ENCODE measurements around the gene MRPS33. TPM values are rescaled to one million over a fixed set of nuclear protein-coding genes. Genes with fewer than 3 reads are reported as not detected.

MRPS33 gene
- total and polyA plus RNA-seq, 10 of the 15 experiments (the other 5 are each of a cell fraction or from before 2014, with no cell fraction given) = 48.4 to 372 (median 124) TPM

DNA sequence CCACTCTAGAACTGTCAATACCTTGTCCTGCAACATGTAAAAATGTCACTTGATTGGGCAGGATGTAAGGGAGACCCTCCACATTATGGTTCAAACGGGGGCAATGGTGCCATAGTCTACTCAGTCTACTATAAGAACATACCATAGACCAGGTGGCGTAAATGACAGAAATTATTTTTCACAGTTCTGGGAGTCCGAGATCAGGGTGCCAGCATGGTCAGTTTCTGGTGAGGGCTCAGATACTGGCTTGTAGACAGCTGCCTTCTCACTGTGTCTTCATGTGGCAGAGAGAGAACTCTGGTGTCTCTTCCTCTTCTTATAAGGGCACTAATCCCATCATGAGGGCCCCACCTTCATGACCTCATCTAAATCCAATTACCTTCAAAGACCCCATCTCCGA lies 40.4 kb upstream of the MRPS33 start:
- CTCF ChIA-PET = no interaction called here
- POLR2A ChIA-PET = no interaction called here
- Histone ChIP-seq H3K27ac (ENCODE audit: control insufficient read depth, insufficient read depth) (no peak overlapping the region), H3K9me3 (replicated peaks; ENCODE audit: control insufficient read depth, insufficient read depth, low read length) (no peaks in the 10 kb centered on the region; the same call in 2 of the 3 replicates), H3K79me2 (ENCODE audit: control insufficient read depth, insufficient read depth, low read length) (no peaks in the 10 kb centered on the region), H3K4me2 (ENCODE audit: control insufficient read depth, insufficient read depth) (no peak overlapping the region), H3K27me3 (replicated peaks in 1 of 2; ENCODE audit: control insufficient read depth in 2 of 2, insufficient read depth in 2 of 2, low read length in 1 of 2) (no peaks in the 10 kb centered on the region), H2AFZ (ENCODE audit: control insufficient read depth, low read depth, low read length) (no peak overlapping the region), H3K36me3 (ENCODE audit: control insufficient read depth in 2 of 2, insufficient read depth in 2 of 2, low read length in 1 of 2) (no peaks in the 10 kb centered on the region), H3K9ac (ENCODE audit: control insufficient read depth, insufficient read depth, low read length) (no peak overlapping the region), H3K4me3 (no peak overlapping the region), H3K4me1 (ENCODE audit: control insufficient read depth, insufficient read depth, low read length) (no peaks in the 10 kb centered on the region), H4K20me1 (ENCODE audit: control insufficient read depth, insufficient read depth) (no peaks in the 10 kb centered on the region)
- BruUV-seq (replicated peaks) = no TSS peak
- SMC1A ChIA-PET (ENCODE audit: uncharacterized antibody, unreplicated experiment) = no interaction called here
- DNase-seq (ENCODE audit: low read depth, low spot score) (no peak), ATAC-seq (no peak), FAIRE-seq (no peak)
- 35% methylated on average over 4 of the region's 4 CpGs for WGBS (ENCODE audit: insufficient coverage, insufficient replicate concordance, low lambda C conversion rate, missing lambda C conversion rate)
- in situ Hi-C loops (cut with MboI) (no loop called here), intact Hi-C loops (cut with micrococcal nuclease; ENCODE audit: unreplicated experiment) (no loop called here)
- TF ChIP-seq, protein P1, sequence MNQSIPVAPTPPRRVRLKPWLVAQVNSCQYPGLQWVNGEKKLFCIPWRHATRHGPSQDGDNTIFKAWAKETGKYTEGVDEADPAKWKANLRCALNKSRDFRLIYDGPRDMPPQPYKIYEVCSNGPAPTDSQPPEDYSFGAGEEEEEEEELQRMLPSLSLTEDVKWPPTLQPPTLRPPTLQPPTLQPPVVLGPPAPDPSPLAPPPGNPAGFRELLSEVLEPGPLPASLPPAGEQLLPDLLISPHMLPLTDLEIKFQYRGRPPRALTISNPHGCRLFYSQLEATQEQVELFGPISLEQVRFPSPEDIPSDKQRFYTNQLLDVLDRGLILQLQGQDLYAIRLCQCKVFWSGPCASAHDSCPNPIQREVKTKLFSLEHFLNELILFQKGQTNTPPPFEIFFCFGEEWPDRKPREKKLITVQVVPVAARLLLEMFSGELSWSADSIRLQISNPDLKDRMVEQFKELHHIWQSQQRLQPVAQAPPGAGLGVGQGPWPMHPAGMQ (IDR thresholded peaks at IDR 0.05; ENCODE audit: borderline replicate concordance) = no peak
- TF ChIP-seq LARP7 (IDR thresholded peaks at IDR 0.05) (no peak), BCL11A (IDR thresholded peaks at IDR 0.05; ENCODE audit: low read depth, low read length) (no peak), MYB (IDR thresholded peaks at IDR 0.05; ENCODE audit: borderline replicate concordance, low read depth, low read length) (no peak), RELA (IDR thresholded peaks at IDR 0.05; ENCODE audit: borderline replicate concordance, partially characterized antibody) (no peak), NFIC (IDR thresholded peaks at IDR 0.05; ENCODE audit: low read depth, low read length) (no peak)
- TF ChIP-seq, protein P2, sequence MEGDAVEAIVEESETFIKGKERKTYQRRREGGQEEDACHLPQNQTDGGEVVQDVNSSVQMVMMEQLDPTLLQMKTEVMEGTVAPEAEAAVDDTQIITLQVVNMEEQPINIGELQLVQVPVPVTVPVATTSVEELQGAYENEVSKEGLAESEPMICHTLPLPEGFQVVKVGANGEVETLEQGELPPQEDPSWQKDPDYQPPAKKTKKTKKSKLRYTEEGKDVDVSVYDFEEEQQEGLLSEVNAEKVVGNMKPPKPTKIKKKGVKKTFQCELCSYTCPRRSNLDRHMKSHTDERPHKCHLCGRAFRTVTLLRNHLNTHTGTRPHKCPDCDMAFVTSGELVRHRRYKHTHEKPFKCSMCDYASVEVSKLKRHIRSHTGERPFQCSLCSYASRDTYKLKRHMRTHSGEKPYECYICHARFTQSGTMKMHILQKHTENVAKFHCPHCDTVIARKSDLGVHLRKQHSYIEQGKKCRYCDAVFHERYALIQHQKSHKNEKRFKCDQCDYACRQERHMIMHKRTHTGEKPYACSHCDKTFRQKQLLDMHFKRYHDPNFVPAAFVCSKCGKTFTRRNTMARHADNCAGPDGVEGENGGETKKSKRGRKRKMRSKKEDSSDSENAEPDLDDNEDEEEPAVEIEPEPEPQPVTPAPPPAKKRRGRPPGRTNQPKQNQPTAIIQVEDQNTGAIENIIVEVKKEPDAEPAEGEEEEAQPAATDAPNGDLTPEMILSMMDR (IDR thresholded peaks at IDR 0.05 in 2 of 3, conservative IDR thresholded peaks at IDR 0.05 in 1 of 3; ENCODE audit: control insufficient read depth in 2 of 3, extremely low read depth in 1 of 3, insufficient read depth in 1 of 3, low read depth in 3 of 3, low read length in 3 of 3) = no peak
- TF ChIP-seq, protein P3, sequence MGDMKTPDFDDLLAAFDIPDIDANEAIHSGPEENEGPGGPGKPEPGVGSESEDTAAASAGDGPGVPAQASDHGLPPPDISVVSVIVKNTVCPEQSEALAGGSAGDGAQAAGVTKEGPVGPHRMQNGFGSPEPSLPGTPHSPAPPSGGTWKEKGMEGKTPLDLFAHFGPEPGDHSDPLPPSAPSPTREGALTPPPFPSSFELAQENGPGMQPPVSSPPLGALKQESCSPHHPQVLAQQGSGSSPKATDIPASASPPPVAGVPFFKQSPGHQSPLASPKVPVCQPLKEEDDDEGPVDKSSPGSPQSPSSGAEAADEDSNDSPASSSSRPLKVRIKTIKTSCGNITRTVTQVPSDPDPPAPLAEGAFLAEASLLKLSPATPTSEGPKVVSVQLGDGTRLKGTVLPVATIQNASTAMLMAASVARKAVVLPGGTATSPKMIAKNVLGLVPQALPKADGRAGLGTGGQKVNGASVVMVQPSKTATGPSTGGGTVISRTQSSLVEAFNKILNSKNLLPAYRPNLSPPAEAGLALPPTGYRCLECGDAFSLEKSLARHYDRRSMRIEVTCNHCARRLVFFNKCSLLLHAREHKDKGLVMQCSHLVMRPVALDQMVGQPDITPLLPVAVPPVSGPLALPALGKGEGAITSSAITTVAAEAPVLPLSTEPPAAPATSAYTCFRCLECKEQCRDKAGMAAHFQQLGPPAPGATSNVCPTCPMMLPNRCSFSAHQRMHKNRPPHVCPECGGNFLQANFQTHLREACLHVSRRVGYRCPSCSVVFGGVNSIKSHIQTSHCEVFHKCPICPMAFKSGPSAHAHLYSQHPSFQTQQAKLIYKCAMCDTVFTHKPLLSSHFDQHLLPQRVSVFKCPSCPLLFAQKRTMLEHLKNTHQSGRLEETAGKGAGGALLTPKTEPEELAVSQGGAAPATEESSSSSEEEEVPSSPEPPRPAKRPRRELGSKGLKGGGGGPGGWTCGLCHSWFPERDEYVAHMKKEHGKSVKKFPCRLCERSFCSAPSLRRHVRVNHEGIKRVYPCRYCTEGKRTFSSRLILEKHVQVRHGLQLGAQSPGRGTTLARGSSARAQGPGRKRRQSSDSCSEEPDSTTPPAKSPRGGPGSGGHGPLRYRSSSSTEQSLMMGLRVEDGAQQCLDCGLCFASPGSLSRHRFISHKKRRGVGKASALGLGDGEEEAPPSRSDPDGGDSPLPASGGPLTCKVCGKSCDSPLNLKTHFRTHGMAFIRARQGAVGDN (IDR thresholded peaks at IDR 0.05) = no peak
- RAD21 ChIA-PET (ENCODE audit: unreplicated experiment) = no interaction called here

All from GM12878 (cell line).